NCI-H1092 treated with DMSO at 0.1 percent for 48 hours (cell line): ENCODE measurements around the gene PRKCE.

Source experiments
- DNase-seq: peaks from one replicate; lab custom pipeline; 2025; lab: John Stamatoyannopoulos, UW

PRKCE gene

GRCh38 chr2:45860136-45861121 lies 209.0 kb downstream of the PRKCE start:
- DNase-seq = no peak

- DNase-seq = no peak
Observed at GRCh38 chr2:45862843-45863242, 211.4 kb downstream of the PRKCE start.

GRCh38 chr2:45864121-45864520 lies 212.6 kb downstream of the PRKCE start:
- no peak for DNase-seq

GRCh38 chr2:45867349-45867748 lies 215.9 kb downstream of the PRKCE start:
- no peak for DNase-seq

GRCh38 chr2:45867800-45868199 lies 216.3 kb downstream of the PRKCE start:
- no peak for DNase-seq

GRCh38 chr2:45869165-45869501 lies 217.7 kb downstream of the PRKCE start:
- DNase-seq = no peak

GRCh38 chr2:45871025-45871424 lies 219.6 kb downstream of the PRKCE start:
- DNase-seq = no peak

GRCh38 chr2:45871541-45871940 lies 220.1 kb downstream of the PRKCE start:
- DNase-seq = no peak

- no peak for DNase-seq
Observed at GRCh38 chr2:45872211-45872610, 220.7 kb downstream of the PRKCE start.

- no peak for DNase-seq
Observed at GRCh38 chr2:45874344-45874743, 222.9 kb downstream of the PRKCE start.

- DNase-seq = no peak
Observed at GRCh38 chr2:45876611-45877010, 225.1 kb downstream of the PRKCE start.

GRCh38 chr2:45879406-45879805 lies 227.9 kb downstream of the PRKCE start:
- no peak for DNase-seq

- no peak for DNase-seq
Observed at GRCh38 chr2:45879936-45880335, 228.5 kb downstream of the PRKCE start.

GRCh38 chr2:45881970-45882581 lies 230.6 kb downstream of the PRKCE start:
- no peak for DNase-seq

- DNase-seq = no peak
Observed at GRCh38 chr2:45882707-45883602, 231.5 kb downstream of the PRKCE start.

GRCh38 chr2:45883603-45884000 lies 232.1 kb downstream of the PRKCE start:
- DNase-seq = no peak

- DNase-seq = no peak
Observed at GRCh38 chr2:45884126-45884525, 232.7 kb downstream of the PRKCE start.

GRCh38 chr2:45885171-45885621 lies 233.7 kb downstream of the PRKCE start:
- peak; percentile 36 for DNase-seq

- DNase-seq = no peak
Observed at GRCh38 chr2:45886171-45886663, 234.7 kb downstream of the PRKCE start.

- no peak for DNase-seq
Observed at GRCh38 chr2:45888167-45888566, 236.7 kb downstream of the PRKCE start.

GRCh38 chr2:45888641-45889040 lies 237.2 kb downstream of the PRKCE start:
- no peak for DNase-seq

GRCh38 chr2:45889053-45889452 lies 237.6 kb downstream of the PRKCE start:
- DNase-seq = no peak
